ENCODE measurements around the gene RIMBP2. TPM values are rescaled to one million over a fixed set of nuclear protein-coding genes. Genes with fewer than 3 reads are reported as not detected.

Gene RIMBP2
- polyA plus RNA-seq, 1 donor (not counting 4 experiments of a cell fraction or from before 2014, with no cell fraction given) = 0.16 TPM

GRCh38 chr12:130617219-130617618 lies 98.9 kb downstream of the RIMBP2 start:
- Histone ChIP-seq H3K9me3 (ENCODE audit: control insufficient read depth, low read depth, low read length) (peaks cover 8% of the 10 kb centered on the region), H3K4me3 (ENCODE audit: control insufficient read depth in 2 of 3, extremely low read depth in 1 of 3, insufficient read depth in 2 of 3, low read depth in 1 of 3, low read length in 3 of 3) (no peak overlapping the region), H3K9me1 (ENCODE audit: control insufficient read depth, extremely low read depth, insufficient read depth, low read length) (no peaks in the 10 kb centered on the region), H3K4me1 (ENCODE audit: control insufficient read depth, extremely low read depth, insufficient read depth, low read length) (no peaks in the 10 kb centered on the region), H4K20me1 (ENCODE audit: control insufficient read depth, extremely low read depth, insufficient read depth, low read length) (no peaks in the 10 kb centered on the region), H3K27ac (ENCODE audit: control insufficient read depth, insufficient read depth, low read length) (no peak overlapping the region), H3K36me3 (ENCODE audit: control insufficient read depth in 2 of 2, extremely low read depth in 1 of 2, insufficient read depth in 2 of 2, low read length in 2 of 2) (no peaks in the 10 kb centered on the region), H2AFZ (ENCODE audit: control insufficient read depth, low read length) (no peak overlapping the region), H3K27me3 (ENCODE audit: control insufficient read depth, extremely low read depth, insufficient read depth, low read length) (no peaks in the 10 kb centered on the region), H3K79me2 (ENCODE audit: control insufficient read depth, insufficient read depth, low read length) (no peaks in the 10 kb centered on the region), H3K4me2 (ENCODE audit: control insufficient read depth, extremely low read depth, insufficient read depth, low read depth, low read length) (no peak overlapping the region), H3K9ac (ENCODE audit: control insufficient read depth, extremely low read depth, insufficient read depth, low read length) (no peak overlapping the region)
- DNase-seq (ENCODE audit: low read depth, low spot score) = no peak
- TF ChIP-seq CTCF (optimal IDR thresholded peaks at IDR 0.05 in 1 of 3, IDR thresholded peaks at IDR 0.05 in 1 of 3, conservative IDR thresholded peaks at IDR 0.05 in 1 of 3; ENCODE audit: extremely low read depth in 1 of 3, insufficient read depth in 2 of 3, low read length in 3 of 3) (no peak), EZH2 (IDR thresholded peaks at IDR 0.05; ENCODE audit: low read length) (no peak)
- dilution Hi-C loops (cut with MboI; ENCODE audit: extremely low pct_ligation_motif_present, low sequenced_read_pairs) = no loop called here
- FAIRE-seq = no peak

DNA sequence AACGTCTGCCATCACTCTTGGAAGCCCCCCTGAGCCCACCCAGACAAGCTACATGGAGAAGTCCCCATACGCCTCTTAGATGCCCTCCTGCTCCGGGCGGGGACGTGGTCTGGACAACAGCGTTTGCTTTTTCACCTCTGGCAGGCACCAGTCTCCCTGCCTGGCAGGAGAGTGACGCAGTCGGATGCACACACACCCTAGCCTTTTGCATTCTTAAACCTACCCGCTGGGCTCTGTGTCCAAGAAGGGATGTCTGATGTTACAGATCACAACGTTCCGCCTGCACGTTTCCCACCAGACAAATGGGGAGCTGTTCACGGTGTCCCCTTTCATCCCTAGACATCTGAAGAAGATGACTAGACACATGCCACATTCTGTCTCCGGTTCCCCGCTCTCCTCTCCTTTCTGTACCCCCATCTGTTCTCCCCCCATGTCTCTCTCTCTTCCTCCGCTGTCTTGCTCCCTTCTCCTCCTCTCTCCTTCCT lies 100.2 kb downstream of the RIMBP2 start:
- TF ChIP-seq EZH2 (IDR thresholded peaks at IDR 0.05; ENCODE audit: low read length) = no peak
- no peak for TF ChIP-seq CTCF (optimal IDR thresholded peaks at IDR 0.05 in 1 of 3, IDR thresholded peaks at IDR 0.05 in 1 of 3, conservative IDR thresholded peaks at IDR 0.05 in 1 of 3; ENCODE audit: extremely low read depth in 1 of 3, insufficient read depth in 2 of 3, low read length in 3 of 3)
- Histone ChIP-seq H4K20me1 (ENCODE audit: control insufficient read depth, extremely low read depth, insufficient read depth, low read length) (no peaks in the 10 kb centered on the region), H3K4me2 (ENCODE audit: control insufficient read depth, extremely low read depth, insufficient read depth, low read depth, low read length) (no peak overlapping the region), H2AFZ (ENCODE audit: control insufficient read depth, low read length) (no peak overlapping the region), H3K4me3 (ENCODE audit: control insufficient read depth in 2 of 3, extremely low read depth in 1 of 3, insufficient read depth in 2 of 3, low read depth in 1 of 3, low read length in 3 of 3) (no peak overlapping the region), H3K36me3 (ENCODE audit: control insufficient read depth in 2 of 2, extremely low read depth in 1 of 2, insufficient read depth in 2 of 2, low read length in 2 of 2) (no peaks in the 10 kb centered on the region), H3K4me1 (ENCODE audit: control insufficient read depth, extremely low read depth, insufficient read depth, low read length) (no peaks in the 10 kb centered on the region), H3K9me3 (ENCODE audit: control insufficient read depth, low read depth, low read length) (peaks cover 11% of the 10 kb centered on the region), H3K27me3 (ENCODE audit: control insufficient read depth, extremely low read depth, insufficient read depth, low read length) (no peaks in the 10 kb centered on the region), H3K9me1 (ENCODE audit: control insufficient read depth, extremely low read depth, insufficient read depth, low read length) (no peaks in the 10 kb centered on the region), H3K9ac (ENCODE audit: control insufficient read depth, extremely low read depth, insufficient read depth, low read length) (no peak overlapping the region), H3K27ac (ENCODE audit: control insufficient read depth, insufficient read depth, low read length) (no peak overlapping the region), H3K79me2 (ENCODE audit: control insufficient read depth, insufficient read depth, low read length) (no peaks in the 10 kb centered on the region)
- dilution Hi-C loops (cut with MboI; ENCODE audit: extremely low pct_ligation_motif_present, low sequenced_read_pairs) = no loop called here
- FAIRE-seq = no peak
- DNase-seq (ENCODE audit: low read depth, low spot score) = no peak
